OCI-LY3 (cell line): ENCODE results near the gene EIF2S1.

ENCODE experiments used
- CTCF ChIP-seq: fragments of 200-600, 300-600 bp; sonication (generic); IDR thresholded peaks from 2 replicates; pipeline ENCODE4 v1.5.1; 2014; ENCODE audit warnings: antibody characterized with exemption, low read length, low read depth
- EZH2phosphoT487 ChIP-seq: fragments of 200-600 bp; shearing (Covaris generic); IDR thresholded peaks from 2 replicates; pipeline ENCODE4 v1.6.1; 2018; ENCODE audit warnings: antibody characterized with exemption, mixed run types, low read depth

DNA sequence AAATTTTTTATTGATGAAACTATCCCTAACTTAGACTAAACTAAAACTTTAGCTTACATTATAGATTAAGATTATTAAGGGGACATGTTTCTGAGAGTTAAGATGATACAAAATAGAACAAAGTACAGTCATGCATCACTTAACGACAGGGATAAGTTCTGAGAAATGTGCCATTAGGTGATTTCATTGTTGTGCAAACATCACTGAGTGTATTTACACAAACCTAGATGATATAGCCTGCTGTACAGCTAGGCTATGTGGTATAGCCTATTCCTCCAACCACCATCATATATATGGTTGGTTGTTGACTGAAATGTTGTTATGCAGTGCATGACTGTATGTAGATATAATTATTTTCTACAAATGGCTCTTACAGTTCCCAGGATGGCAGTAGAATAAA, 47.0 kb upstream of the EIF2S1 start:
- TF ChIP-seq CTCF (no peak), EZH2phosphoT487 (no peak)
